Coronary artery (tissue), 2 donors: ENCODE measurements around the gene TRPM1.
"Not testable (repeated sequence)": the region's sequence is repeated elsewhere in the genome, so short reads cannot be mapped to it uniquely, and the experiment has no call there.

Experiments
- DNase-seq: peaks from one replicate; pipeline ENCODE4 v3.0.0-alpha.2; 2017; ENCODE audit warnings: low spot score
- H3K27ac ChIP-seq, 2 donors: fragments of 200-600 bp; sonication (generic); one replicate each; pipeline ENCODE4 v1.5.1; 2016 to 2019
- H3K4me3 ChIP-seq: fragments of 200-600 bp; sonication (generic); 2 replicates; pipeline ENCODE4 v1.5.1; 2016; ENCODE audit warnings: mild to moderate bottlenecking, moderate library complexity
- TF ChIP-seq, protein P1 (sequence below): fragments of 200-600 bp; sonication (generic); IDR thresholded peaks from one replicate; pipeline ENCODE4 v1.5.1; 2019; ENCODE audit warnings: antibody characterized with exemption

The TRPM1 gene

GRCh38 chr15:31089368-31090047, 12.0 kb downstream of the TRPM1 start:
- no peak overlapping the region for H3K4me3 ChIP-seq
- no peak for DNase-seq
- TF ChIP-seq, protein P1, sequence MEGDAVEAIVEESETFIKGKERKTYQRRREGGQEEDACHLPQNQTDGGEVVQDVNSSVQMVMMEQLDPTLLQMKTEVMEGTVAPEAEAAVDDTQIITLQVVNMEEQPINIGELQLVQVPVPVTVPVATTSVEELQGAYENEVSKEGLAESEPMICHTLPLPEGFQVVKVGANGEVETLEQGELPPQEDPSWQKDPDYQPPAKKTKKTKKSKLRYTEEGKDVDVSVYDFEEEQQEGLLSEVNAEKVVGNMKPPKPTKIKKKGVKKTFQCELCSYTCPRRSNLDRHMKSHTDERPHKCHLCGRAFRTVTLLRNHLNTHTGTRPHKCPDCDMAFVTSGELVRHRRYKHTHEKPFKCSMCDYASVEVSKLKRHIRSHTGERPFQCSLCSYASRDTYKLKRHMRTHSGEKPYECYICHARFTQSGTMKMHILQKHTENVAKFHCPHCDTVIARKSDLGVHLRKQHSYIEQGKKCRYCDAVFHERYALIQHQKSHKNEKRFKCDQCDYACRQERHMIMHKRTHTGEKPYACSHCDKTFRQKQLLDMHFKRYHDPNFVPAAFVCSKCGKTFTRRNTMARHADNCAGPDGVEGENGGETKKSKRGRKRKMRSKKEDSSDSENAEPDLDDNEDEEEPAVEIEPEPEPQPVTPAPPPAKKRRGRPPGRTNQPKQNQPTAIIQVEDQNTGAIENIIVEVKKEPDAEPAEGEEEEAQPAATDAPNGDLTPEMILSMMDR = no peak
- H3K27ac ChIP-seq = no peak overlapping the region

- H3K27ac ChIP-seq = no peak overlapping the region
- H3K4me3 ChIP-seq = no peak overlapping the region
- no peak for DNase-seq
- TF ChIP-seq, protein P1 = no peak
Measured at GRCh38 chr15:31088672-31089367, 12.7 kb downstream of the TRPM1 start.

DNA sequence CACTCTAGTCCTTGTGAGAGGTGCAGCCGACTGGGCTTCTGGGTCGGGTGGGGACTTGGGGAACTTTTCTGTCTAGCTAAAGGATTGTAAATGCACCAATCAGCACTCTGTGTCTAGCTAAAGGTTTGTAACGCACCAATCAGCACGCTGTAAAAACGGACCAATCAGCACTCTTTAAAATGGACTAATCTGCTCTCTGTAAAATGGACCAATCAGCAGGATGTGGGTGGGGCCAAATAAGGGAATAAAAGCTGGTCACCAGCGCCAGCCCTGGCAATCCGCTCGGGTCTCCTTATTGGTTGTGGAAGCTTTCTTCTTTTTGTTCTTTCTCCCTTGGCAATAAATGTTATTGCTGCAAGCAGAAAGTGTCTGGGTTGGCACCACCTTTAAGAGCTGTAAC, 13.5 kb downstream of the TRPM1 start:
- not testable (repeated sequence) for H3K27ac ChIP-seq

GRCh38 chr15:31086344-31086743, 15.2 kb downstream of the TRPM1 start:
- TF ChIP-seq, protein P1 = no peak
- no peak overlapping the region for H3K4me3 ChIP-seq

More for the DNA sequence above, 13.5 kb downstream of the TRPM1 start:
- not testable (repeated sequence) for H3K4me3 ChIP-seq, DNase-seq

DNA sequence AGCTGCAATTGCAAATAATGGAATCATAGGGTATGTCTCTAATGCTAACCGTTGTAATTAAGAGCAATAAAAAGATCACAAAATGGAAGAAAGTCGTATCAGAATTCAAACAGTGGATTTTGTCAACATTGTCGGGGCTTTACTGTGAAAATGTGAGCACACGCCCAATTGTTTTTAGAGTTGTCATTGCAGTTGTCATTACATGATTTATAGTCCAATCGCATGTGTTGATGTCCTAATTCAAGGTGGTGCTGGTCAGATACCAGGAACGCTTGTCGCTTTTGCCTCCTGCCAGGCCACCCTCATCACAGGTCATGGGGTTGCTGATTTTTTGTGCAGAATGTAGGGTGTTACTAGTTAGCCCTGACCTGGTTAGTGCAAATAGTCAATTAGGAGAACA, 16.2 kb downstream of the TRPM1 start:
- TF ChIP-seq, protein P1 = no peak
- Histone ChIP-seq H3K4me3 (no peak overlapping the region), H3K27ac (no peak overlapping the region)
- DNase-seq = no peak

More at GRCh38 chr15:31086344-31086743, 15.2 kb downstream of the TRPM1 start:
- DNase-seq = no peak
- no peak overlapping the region for H3K27ac ChIP-seq

GRCh38 chr15:31084176-31084575, 17.3 kb downstream of the TRPM1 start:
- Histone ChIP-seq H3K27ac (no peak overlapping the region), H3K4me3 (no peak overlapping the region)
- TF ChIP-seq, protein P1 = no peak
- no peak for DNase-seq

- Histone ChIP-seq H3K4me3 (no peak overlapping the region), H3K27ac (no peak overlapping the region)
- TF ChIP-seq, protein P1 = no peak
- no peak for DNase-seq
Measured at GRCh38 chr15:31083370-31083780, 18.1 kb downstream of the TRPM1 start.
